Measurements from ENCODE around the gene AP2A1. TPM values are rescaled to one million over a fixed set of nuclear protein-coding genes. Genes with fewer than 3 reads are reported as not detected.
A peak's percentile ranks its signal among the peaks of the same experiment; 100 is the strongest.

Gene AP2A1
- total and polyA plus RNA-seq, 2 donors, result 37.3 to 95.4 TPM

- WGBS, result 96% methylated on average over 26 of the region's 26 CpGs
- DNase-seq (ENCODE audit: extremely low spot score), result no peak
- no peak overlapping the region for H3K4me3 ChIP-seq (ENCODE audit: low read depth, low read length)
- no peaks in the 10 kb centered on the region for H3K4me1 ChIP-seq (ENCODE audit: insufficient read depth)
- peaks cover 8% of the 10 kb centered on the region for H3K36me3 ChIP-seq (ENCODE audit: insufficient read depth)
- H3K27ac ChIP-seq (ENCODE audit: low read depth), result no peak overlapping the region
Observed at GRCh38 chr19:49791776-49792445, 25.1 kb downstream of the AP2A1 start.

- H3K4me1 ChIP-seq (ENCODE audit: insufficient read depth), result no peaks in the 10 kb centered on the region
- H3K4me3 ChIP-seq (ENCODE audit: low read depth, low read length), result no peak overlapping the region
- H3K36me3 ChIP-seq (ENCODE audit: insufficient read depth), result peaks cover 8% of the 10 kb centered on the region
- 92% methylated on average over 22 of the region's 22 CpGs for WGBS
- no peak for DNase-seq (ENCODE audit: extremely low spot score)
- no peak overlapping the region for H3K27ac ChIP-seq (ENCODE audit: low read depth)
Observed at GRCh38 chr19:49792829-49793560, 26.2 kb downstream of the AP2A1 start.

GRCh38 chr19:49793561-49793840 lies 26.7 kb downstream of the AP2A1 start:
- Histone ChIP-seq H3K4me1 (ENCODE audit: insufficient read depth) (no peaks in the 10 kb centered on the region), H3K27ac (ENCODE audit: low read depth) (no peak overlapping the region), H3K4me3 (ENCODE audit: low read depth, low read length) (no peak overlapping the region), H3K36me3 (ENCODE audit: insufficient read depth) (peaks cover 9% of the 10 kb centered on the region)
- no peak for DNase-seq (ENCODE audit: extremely low spot score)
- 97% methylated on average over 6 of the region's 6 CpGs for WGBS

GRCh38 chr19:49795615-49796014 lies 28.8 kb downstream of the AP2A1 start:
- 95% methylated on average over 20 of the region's 20 CpGs for WGBS
- no peak overlapping the region for H3K4me3 ChIP-seq (ENCODE audit: low read depth, low read length)
- H3K4me1 ChIP-seq (ENCODE audit: insufficient read depth), result no peaks in the 10 kb centered on the region
- peaks cover 14% of the 10 kb centered on the region for H3K36me3 ChIP-seq (ENCODE audit: insufficient read depth)
- DNase-seq (ENCODE audit: extremely low spot score), result no peak
- no peak overlapping the region for H3K27ac ChIP-seq (ENCODE audit: low read depth)

- Histone ChIP-seq H3K4me3 (ENCODE audit: low read depth, low read length) (no peak overlapping the region), H3K27ac (ENCODE audit: low read depth) (no peak overlapping the region), H3K36me3 (ENCODE audit: insufficient read depth) (peaks cover 15% of the 10 kb centered on the region), H3K4me1 (ENCODE audit: insufficient read depth) (no peaks in the 10 kb centered on the region)
- no peak for DNase-seq (ENCODE audit: extremely low spot score)
- 94% methylated on average over 11 of the region's 11 CpGs for WGBS
Observed at GRCh38 chr19:49798574-49798973, 31.8 kb downstream of the AP2A1 start.

- DNase-seq (ENCODE audit: extremely low spot score), result no peak
- no peak overlapping the region for H3K27ac ChIP-seq (ENCODE audit: low read depth)
- H3K4me1 ChIP-seq (ENCODE audit: insufficient read depth), result no peaks in the 10 kb centered on the region
- no peak overlapping the region for H3K4me3 ChIP-seq (ENCODE audit: low read depth, low read length)
- WGBS, result 92% methylated on average over 28 of the region's 28 CpGs
- H3K36me3 ChIP-seq (ENCODE audit: insufficient read depth), result peaks cover 15% of the 10 kb centered on the region
Observed at GRCh38 chr19:49799271-49799797, 32.5 kb downstream of the AP2A1 start.

- 94% methylated on average over 25 of the region's 25 CpGs for WGBS
- peaks cover 15% of the 10 kb centered on the region for H3K36me3 ChIP-seq (ENCODE audit: insufficient read depth)
- DNase-seq (ENCODE audit: extremely low spot score), result no peak
- no peak overlapping the region for H3K4me3 ChIP-seq (ENCODE audit: low read depth, low read length)
- no peak overlapping the region for H3K27ac ChIP-seq (ENCODE audit: low read depth)
- no peaks in the 10 kb centered on the region for H3K4me1 ChIP-seq (ENCODE audit: insufficient read depth)
Observed at GRCh38 chr19:49799798-49800376, 33.1 kb downstream of the AP2A1 start.

- Histone ChIP-seq H3K27ac (ENCODE audit: low read depth) (no peak overlapping the region), H3K4me1 (ENCODE audit: insufficient read depth) (no peaks in the 10 kb centered on the region), H3K36me3 (ENCODE audit: insufficient read depth) (peaks cover 13% of the 10 kb centered on the region), H3K4me3 (ENCODE audit: low read depth, low read length) (no peak overlapping the region)
- no peak for DNase-seq (ENCODE audit: extremely low spot score)
- 96% methylated on average over 10 of the region's 10 CpGs for WGBS
Observed at GRCh38 chr19:49800771-49801170, 34.0 kb downstream of the AP2A1 start.

GRCh38 chr19:49801401-49801888 lies 34.6 kb downstream of the AP2A1 start:
- Histone ChIP-seq H3K27ac (ENCODE audit: low read depth) (no peak overlapping the region), H3K4me1 (ENCODE audit: insufficient read depth) (no peaks in the 10 kb centered on the region), H3K4me3 (ENCODE audit: low read depth, low read length) (peak overlapping the region; percentile 24), H3K36me3 (ENCODE audit: insufficient read depth) (peaks cover 11% of the 10 kb centered on the region)
- DNase-seq (ENCODE audit: extremely low spot score), result no peak
- 65% methylated on average over 32 of the region's 32 CpGs for WGBS

GRCh38 chr19:49801966-49802661 lies 35.3 kb downstream of the AP2A1 start:
- Histone ChIP-seq H3K4me3 (ENCODE audit: low read depth, low read length) (peak overlapping the region; percentile 24), H3K4me1 (ENCODE audit: insufficient read depth) (no peaks in the 10 kb centered on the region), H3K27ac (ENCODE audit: low read depth) (no peak overlapping the region), H3K36me3 (ENCODE audit: insufficient read depth) (peaks cover 10% of the 10 kb centered on the region)
- 20% methylated on average over 38 of the region's 38 CpGs for WGBS
- DNase-seq (ENCODE audit: extremely low spot score), result peak; percentile 83

- Histone ChIP-seq H3K4me3 (ENCODE audit: low read depth, low read length) (no peak overlapping the region), H3K27ac (ENCODE audit: low read depth) (no peak overlapping the region), H3K4me1 (ENCODE audit: insufficient read depth) (no peaks in the 10 kb centered on the region), H3K36me3 (ENCODE audit: insufficient read depth) (peaks cover 10% of the 10 kb centered on the region)
- DNase-seq (ENCODE audit: extremely low spot score), result no peak
- 83% methylated on average over 24 of the region's 24 CpGs for WGBS
Observed at GRCh38 chr19:49802836-49803528, 36.2 kb downstream of the AP2A1 start.

GRCh38 chr19:49803529-49803856 lies 36.7 kb downstream of the AP2A1 start:
- H3K36me3 ChIP-seq (ENCODE audit: insufficient read depth), result peaks cover 10% of the 10 kb centered on the region
- no peak for DNase-seq (ENCODE audit: extremely low spot score)

More at GRCh38 chr19:49803529-49803856, 36.7 kb downstream of the AP2A1 start:
- no peaks in the 10 kb centered on the region for H3K4me1 ChIP-seq (ENCODE audit: insufficient read depth)
- no peak overlapping the region for H3K4me3 ChIP-seq (ENCODE audit: low read depth, low read length)
- no peak overlapping the region for H3K27ac ChIP-seq (ENCODE audit: low read depth)
- WGBS, result 95% methylated on average over 6 of the region's 6 CpGs
